HL-60 (cell line): ENCODE measurements around the gene IL4R.

Source experiments
- POLR2AphosphoS5 ChIP-seq: IDR thresholded peaks from 2 replicates; pipeline ENCODE4 v1.6.1; 2012; ENCODE audit warnings: low read depth
- SPI1 ChIP-seq: IDR thresholded peaks from 2 replicates; pipeline ENCODE4 v1.6.1; 2012; ENCODE audit warnings: low read depth, mild to moderate bottlenecking, borderline replicate concordance
- TF ChIP-seq, protein P1 (sequence below): IDR thresholded peaks from one replicate; pipeline ENCODE4 v1.5.1; 2011; ENCODE audit warnings: low read length, control low read depth, inconsistent platforms; ENCODE audit not compliant: insufficient read depth

DNA sequence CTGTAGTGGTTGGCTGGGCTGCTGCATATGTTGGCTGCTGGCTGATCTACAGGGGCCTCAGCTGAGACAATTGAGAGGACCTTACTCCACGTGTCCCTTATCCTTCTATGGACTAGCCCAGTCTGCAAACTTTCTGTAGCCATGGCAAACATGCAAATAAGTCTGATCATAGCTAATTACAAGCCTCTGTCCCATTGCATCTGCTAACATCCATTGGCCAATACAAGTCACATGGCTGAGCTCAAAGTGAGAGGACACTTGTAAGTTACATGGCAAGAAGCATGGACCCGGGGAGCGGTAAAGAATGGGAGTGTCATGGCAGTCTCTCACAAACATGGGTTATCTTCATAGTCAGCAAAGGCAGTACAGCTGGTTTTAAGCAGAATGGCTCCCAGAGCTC is 11.6 kb upstream of the IL4R start:
- TF ChIP-seq, protein P1, sequence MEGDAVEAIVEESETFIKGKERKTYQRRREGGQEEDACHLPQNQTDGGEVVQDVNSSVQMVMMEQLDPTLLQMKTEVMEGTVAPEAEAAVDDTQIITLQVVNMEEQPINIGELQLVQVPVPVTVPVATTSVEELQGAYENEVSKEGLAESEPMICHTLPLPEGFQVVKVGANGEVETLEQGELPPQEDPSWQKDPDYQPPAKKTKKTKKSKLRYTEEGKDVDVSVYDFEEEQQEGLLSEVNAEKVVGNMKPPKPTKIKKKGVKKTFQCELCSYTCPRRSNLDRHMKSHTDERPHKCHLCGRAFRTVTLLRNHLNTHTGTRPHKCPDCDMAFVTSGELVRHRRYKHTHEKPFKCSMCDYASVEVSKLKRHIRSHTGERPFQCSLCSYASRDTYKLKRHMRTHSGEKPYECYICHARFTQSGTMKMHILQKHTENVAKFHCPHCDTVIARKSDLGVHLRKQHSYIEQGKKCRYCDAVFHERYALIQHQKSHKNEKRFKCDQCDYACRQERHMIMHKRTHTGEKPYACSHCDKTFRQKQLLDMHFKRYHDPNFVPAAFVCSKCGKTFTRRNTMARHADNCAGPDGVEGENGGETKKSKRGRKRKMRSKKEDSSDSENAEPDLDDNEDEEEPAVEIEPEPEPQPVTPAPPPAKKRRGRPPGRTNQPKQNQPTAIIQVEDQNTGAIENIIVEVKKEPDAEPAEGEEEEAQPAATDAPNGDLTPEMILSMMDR, result no peak
- TF ChIP-seq SPI1 (no peak), POLR2AphosphoS5 (no peak)
